AG10803 (cell line): ENCODE measurements around the gene CD151.

Experiments
- DNase-seq: peaks from one replicate; pipeline ENCODE4 v3.0.0; 2010; ENCODE audit warnings: low read depth
- H3K4me3 ChIP-seq: 2 replicates; pipeline ENCODE4 v1.5.1; 2011; ENCODE audit warnings: mild to moderate bottlenecking, low read length, control low read depth
- CTCF ChIP-seq: conservative IDR thresholded peaks from 2 replicates; pipeline ENCODE4 v1.5.1; 2011; ENCODE audit warnings: mild to moderate bottlenecking, low read length, control low read depth, inconsistent platforms

Gene CD151

GRCh38 chr11:883527-883926, 50.8 kb downstream of the CD151 start:
- no peak for TF ChIP-seq CTCF
- no peak for DNase-seq
- H3K4me3 ChIP-seq = no peak overlapping the region

- no peak for TF ChIP-seq CTCF
- no peak for DNase-seq
- H3K4me3 ChIP-seq = no peak overlapping the region
These were observed 51.9 kb downstream of the CD151 start for GRCh38 chr11:884578-885070.

DNA sequence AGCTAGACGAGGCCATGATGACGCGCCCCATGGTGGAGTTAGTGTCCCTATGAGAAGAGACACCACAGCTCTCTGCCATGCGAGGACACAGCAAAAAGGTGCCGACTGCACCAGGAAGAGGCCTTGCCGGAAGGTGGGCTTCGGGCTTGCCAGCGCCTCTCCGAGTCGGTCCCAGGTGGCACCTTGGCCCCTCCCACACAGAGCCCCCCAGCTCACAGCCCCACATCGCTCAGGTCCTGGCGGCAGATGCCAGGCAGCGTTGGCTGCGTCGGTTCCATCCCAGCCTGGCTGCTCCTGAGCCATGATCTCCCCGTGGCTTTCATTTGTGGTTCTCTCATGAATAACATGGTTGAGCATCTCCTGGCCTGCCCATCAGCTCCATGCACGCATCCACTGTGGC, 53.8 kb downstream of the CD151 start:
- no peak overlapping the region for H3K4me3 ChIP-seq
- no peak for DNase-seq
- TF ChIP-seq CTCF = no peak

GRCh38 chr11:887589-887988, 54.8 kb downstream of the CD151 start:
- no peak overlapping the region for H3K4me3 ChIP-seq
- no peak for TF ChIP-seq CTCF
- no peak for DNase-seq
